ENCODE results near the gene HSPA9.

DNA sequence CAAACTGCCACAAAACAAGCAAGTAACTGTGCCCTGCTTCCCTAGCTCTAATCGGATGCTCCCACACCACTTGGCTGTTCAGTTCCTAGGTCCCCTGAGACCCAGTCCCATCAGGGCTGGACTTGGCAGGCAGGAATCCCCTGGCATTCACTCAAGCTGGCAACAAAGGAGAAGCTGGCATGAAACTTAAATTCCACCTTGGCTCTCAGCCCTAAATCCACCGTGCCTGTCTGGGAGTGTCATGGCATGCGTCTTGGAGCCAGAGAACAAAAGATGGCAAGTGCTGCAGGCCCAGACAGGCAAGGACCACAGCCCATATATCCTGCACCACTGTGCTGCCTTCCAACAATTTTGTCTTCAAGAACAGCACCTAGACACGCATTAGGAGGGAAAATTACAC, 70.4 kb downstream of the HSPA9 start:
- TF ChIP-seq, protein P1, sequence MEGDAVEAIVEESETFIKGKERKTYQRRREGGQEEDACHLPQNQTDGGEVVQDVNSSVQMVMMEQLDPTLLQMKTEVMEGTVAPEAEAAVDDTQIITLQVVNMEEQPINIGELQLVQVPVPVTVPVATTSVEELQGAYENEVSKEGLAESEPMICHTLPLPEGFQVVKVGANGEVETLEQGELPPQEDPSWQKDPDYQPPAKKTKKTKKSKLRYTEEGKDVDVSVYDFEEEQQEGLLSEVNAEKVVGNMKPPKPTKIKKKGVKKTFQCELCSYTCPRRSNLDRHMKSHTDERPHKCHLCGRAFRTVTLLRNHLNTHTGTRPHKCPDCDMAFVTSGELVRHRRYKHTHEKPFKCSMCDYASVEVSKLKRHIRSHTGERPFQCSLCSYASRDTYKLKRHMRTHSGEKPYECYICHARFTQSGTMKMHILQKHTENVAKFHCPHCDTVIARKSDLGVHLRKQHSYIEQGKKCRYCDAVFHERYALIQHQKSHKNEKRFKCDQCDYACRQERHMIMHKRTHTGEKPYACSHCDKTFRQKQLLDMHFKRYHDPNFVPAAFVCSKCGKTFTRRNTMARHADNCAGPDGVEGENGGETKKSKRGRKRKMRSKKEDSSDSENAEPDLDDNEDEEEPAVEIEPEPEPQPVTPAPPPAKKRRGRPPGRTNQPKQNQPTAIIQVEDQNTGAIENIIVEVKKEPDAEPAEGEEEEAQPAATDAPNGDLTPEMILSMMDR (IDR thresholded peaks at IDR 0.05): no peak
- TF ChIP-seq POLR2A (IDR thresholded peaks at IDR 0.05): no peak

Data from uterus (tissue), 2 donors.